ENCODE measurements around the gene FBN3.
"Not testable (repeated sequence)": the region's sequence is repeated elsewhere in the genome, so short reads cannot be mapped to it uniquely, and the experiment has no call there.

The FBN3 gene

GRCh38 chr19:8149261-8150094, at the start of gene FBN3:
FBN3 (minus strand) TSS chr19:8149592; CDS start chr19:8147480, 2,112 bp downstream.
- no peak for DNase-seq (ENCODE audit: low spot score)

- DNase-seq (ENCODE audit: low spot score), result no peak
Observed at GRCh38 chr19:8196271-8196927, 47.0 kb upstream of the FBN3 start.

- peak; percentile 47 for DNase-seq (ENCODE audit: low spot score)
Observed at GRCh38 chr19:8194528-8195267, 45.3 kb upstream of the FBN3 start.

- no peak for DNase-seq (ENCODE audit: low spot score)
Observed at GRCh38 chr19:8192221-8192820, 42.9 kb upstream of the FBN3 start.

DNA sequence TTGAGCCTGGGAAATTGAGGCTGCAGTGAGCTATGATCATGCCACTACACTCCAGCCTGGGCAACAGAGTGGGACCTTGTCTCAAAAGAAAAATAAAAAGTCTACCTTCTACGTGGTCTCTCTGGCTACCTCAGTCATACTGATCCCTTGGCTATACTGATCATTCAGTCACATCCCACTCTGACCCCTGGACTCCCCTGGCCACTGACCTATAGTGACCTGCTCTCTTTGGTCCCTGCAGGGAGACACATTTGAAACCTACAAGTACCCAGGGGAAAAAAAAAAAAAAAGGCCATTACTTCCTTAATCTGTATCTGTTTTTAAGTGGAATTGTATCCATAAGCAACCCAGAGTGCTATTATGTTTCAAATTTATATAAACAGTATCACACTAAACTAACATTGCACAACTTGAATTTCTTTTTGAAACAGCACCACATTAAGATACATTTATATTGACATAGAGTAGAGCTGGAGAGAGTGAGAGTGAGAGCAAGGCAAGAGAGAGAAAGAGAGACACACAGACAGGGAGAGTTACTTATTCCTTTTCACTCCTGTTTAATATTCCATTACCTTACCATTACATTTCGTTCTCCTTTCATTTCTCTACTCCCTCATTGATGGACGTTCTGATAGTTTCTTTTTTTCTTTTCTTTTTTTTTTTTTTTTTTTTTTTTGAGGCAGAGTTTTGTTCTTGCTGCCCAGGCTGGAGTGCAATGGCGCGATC, 36.1 kb upstream of the FBN3 start:
- no peak for DNase-seq (ENCODE audit: low spot score)

GRCh38 chr19:8184274-8184673, 34.9 kb upstream of the FBN3 start:
- DNase-seq (ENCODE audit: low spot score), result no peak

DNA sequence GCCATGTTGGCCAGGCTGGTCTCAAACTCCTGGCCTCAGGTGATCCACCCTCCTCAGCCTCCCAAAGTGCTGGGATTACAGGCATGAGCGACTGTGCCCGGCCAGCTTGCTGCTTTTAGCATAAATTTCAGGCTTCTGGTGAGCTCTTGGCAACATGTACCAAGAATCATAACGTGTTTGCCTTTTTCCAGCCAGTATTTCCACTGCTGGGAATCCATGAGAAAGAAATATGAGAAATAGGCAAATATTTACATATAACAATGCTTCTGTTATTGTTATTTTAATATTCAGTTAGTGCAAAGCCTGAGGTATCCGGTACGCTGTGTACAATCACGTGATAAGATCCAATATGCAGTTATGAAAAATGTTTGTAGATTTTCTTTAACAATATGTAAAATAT, 30.6 kb upstream of the FBN3 start:
- DNase-seq (ENCODE audit: low spot score), result no peak

DNA sequence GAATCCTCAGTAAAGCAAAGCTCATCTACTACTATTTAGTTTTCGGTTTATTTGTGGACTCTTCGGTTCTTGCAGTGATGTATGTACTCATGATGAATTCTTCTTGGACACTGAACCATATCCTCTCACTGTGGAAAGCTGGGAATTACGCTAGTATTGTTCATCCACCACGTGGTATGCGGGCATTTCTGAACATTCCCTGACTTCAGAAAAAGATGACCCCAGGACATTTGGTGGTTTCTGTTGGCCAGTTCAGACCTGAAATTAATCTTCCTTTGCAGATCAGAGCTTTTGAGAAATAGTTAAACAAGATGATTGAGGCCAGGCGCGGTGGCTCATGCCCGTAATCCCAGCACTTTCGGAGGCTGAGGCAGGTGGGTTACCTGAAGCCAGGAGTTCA, 25.3 kb upstream of the FBN3 start:
- DNase-seq (ENCODE audit: low spot score), result no peak

GRCh38 chr19:8168537-8168936, 19.1 kb upstream of the FBN3 start:
- no peak for DNase-seq (ENCODE audit: low spot score)

GRCh38 chr19:8167985-8168384, 18.6 kb upstream of the FBN3 start:
- no peak for DNase-seq (ENCODE audit: low spot score)

DNA sequence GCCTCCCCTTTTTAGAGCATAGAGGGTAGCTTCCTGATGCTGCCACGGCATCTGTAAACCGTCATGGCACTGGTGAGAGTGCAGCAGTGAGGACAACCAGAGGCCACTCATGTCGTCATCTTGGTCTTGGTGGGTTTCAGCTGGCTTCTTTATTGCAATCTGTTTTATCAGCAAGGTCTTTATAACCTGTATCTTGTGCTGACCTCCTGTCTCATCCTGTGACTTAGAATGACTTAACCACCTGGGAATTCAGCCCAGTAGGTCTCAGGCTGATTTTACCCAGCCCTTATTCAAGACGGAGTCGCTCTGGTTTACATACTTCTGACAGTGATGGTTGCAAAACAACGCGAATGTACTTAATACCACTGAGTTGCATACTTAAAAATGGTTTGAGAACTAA, 14.4 kb upstream of the FBN3 start:
- DNase-seq (ENCODE audit: low spot score), result no peak

DNA sequence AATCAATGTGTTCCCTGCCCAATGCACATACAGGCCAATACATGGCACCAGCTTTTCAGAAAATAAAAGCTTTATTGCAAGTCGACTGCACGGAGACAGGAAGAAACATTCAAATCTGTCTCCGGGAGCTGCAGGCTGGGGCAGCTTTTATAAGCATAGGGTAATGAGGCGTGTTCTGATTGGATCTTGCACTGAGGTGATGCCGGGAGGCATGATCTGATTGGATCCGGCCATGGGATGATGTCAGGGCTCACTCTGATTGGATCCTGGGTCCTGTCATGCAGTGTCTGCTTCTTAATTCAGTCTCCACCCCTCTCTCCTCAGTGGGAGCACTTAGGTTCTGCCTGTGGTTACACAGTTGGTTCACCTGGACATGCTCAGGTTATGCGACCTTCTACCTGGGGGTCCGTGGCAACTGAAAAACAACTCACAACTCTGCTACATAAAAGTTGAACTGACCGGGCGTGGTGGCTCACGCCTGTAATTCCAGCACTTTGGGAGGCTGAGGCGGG, 11.8 kb upstream of the FBN3 start:
- DNase-seq (ENCODE audit: low spot score), result peak; percentile 35

DNA sequence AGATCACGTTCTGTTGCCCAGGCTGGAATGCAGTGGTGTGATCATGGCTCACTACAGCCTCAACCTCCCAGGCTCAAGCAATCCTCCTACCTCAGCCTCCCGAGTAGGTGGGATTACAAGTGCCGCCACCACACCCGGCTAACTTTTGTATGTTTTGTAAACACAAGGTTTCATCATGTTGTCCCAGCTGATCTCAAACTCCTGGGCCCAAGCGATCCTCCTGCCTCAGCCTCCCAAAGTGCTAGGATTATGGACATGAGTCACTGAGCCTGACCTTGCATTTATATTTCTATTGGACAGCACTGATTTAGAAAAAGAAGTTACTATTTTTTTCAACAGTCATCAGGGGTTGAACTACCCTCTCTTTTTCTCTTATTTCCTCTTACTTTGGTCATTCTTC, 9.9 kb upstream of the FBN3 start:
- not testable (repeated sequence) for DNase-seq (ENCODE audit: low spot score)

DNA sequence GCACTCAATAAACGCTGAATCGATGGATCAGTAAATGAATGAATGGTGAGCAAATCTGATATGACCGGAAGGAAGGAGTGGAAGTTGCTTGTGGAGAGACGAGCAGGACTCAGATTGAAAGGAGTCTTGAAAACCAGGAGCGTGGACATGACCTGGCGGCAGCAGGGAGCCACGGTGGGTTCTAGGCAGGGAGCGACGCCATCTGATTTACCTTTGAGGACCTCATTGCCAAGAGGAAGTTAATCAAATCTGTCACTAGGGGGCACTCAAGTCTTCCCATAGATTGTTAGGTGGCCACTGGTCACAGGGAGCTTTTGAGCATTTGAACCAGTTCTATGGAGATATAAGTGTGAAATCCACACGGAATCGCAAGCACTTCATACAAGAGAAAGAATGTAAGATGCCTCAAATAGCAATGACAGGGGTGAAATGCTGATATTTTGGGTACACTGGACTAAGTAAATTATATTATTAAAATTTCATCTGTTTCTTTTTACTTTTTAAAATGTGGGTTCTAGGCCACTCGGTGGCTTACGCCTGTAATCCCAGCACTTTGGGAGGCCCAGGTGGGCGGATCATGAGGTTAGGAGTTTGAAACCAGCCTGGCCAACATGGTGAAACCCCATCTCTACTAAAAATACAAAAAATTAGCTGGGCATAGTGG, 9.2 kb upstream of the FBN3 start:
- peak; percentile 76 for DNase-seq (ENCODE audit: low spot score)

DNA sequence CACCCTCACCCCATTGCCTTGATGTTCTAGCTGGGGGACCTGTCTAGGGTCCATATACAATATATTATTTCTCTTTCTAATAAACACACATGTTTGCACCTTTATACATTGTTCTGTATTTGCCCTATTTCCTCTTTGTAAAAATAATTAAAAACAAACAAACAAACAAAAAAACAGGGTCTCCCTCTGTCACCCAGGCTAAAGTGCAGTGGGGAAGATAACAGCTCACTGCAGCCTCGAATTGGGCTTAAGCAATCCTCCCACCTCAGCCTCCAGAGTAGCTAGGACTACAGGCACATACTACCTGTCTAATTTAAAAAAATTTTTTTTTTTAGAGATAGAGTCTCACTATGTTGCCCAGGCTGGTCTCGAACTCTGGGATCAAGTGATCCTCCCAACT, 5.9 kb upstream of the FBN3 start:
- no peak for DNase-seq (ENCODE audit: low spot score)

DNA sequence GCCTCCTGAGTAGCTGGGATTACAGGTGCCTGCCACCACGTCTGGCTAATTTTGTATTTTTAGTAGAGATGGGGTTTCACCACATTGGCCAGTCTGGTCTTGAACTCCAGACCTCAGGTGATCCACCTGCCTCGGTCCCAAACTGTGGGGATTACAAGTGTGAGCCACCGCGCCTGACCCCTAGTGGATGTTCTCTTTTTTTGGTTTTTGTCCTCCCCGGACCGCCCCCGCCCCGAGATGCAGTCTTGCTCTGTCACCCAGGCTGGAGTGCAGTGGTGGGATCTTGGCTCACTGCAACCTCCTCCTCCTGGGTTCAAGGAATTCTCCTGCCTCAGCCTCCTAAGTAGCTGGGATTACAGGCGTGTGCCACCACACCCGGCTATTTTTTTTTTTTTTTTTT, 4.6 kb upstream of the FBN3 start:
- peak; percentile 17 for DNase-seq (ENCODE audit: low spot score)

DNA sequence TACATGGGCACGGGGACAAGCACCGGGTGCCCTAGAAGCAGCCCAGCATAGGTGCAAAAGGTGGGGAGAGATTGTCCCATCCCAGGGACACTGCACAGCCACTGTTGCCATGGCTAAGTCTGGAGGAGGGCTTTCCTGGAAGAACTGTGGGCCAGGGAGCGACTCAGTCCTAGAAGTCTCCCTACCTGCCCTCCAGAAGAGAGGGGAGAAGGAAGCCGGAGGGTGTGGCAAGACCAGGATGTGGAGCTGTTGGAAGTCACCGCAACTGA, 2.3 kb upstream of the FBN3 start:
- no peak for DNase-seq (ENCODE audit: low spot score)

- no peak for DNase-seq (ENCODE audit: low spot score)
Observed at GRCh38 chr19:8150998-8151766, 1.8 kb upstream of the FBN3 start.

GRCh38 chr19:8150178-8150865, 930 bp upstream of the FBN3 start:
- no peak for DNase-seq (ENCODE audit: low spot score)
